ENCODE measurements around the gene USH2A.

Gene USH2A

DNA sequence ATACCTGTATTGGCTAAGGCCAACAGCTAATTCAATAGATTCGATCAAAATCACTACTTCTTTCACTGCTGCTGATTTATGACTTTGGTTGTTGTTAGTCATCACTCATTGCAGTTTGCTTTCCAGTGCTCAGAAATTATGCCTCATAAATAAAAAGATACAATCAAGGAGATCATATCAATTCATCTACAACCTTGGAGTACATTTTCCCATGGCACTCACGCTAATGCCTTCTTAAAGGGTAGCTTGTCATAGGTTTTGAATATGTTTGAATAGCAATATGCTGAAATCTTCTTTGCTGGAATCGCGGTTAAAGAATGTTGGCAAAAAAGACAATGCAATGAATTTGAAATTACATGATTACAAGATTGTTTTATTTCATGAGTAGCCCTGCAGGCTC lies 766.2 kb downstream of the USH2A start:
- H3K4me2 ChIP-seq (ENCODE audit: insufficient read depth, low read length) = no peak overlapping the region

DNA sequence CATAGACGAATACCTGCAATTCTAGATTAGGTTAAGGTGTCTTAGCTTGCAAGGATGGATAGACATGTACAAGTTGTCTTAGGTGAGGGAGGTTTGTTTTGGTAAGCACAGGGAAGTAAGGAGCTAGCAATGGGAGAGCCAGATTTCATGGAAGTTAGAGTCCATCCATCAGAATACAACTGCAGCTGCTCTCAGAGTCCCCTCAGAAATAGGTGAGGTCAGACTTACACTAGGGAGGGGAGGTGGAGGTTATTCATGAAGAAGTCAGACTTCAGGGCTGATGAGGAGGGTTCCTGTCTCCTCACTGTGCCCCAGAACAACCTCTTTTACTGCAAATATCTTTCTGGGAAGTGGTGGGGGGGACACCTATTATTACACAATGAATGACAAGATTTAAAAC lies 770.9 kb downstream of the USH2A start:
- no peaks in the 10 kb centered on the region for H3K4me1 ChIP-seq (ENCODE audit: insufficient read depth, low read length)
- H3K27ac ChIP-seq (ENCODE audit: low read length) = no peak overlapping the region
- H3K9ac ChIP-seq (ENCODE audit: low read depth, low read length) = no peak overlapping the region
- no peak overlapping the region for H3K4me2 ChIP-seq (ENCODE audit: insufficient read depth, low read length)
- no peak overlapping the region for H2AFZ ChIP-seq (ENCODE audit: low read depth, low read length)
- H3K79me2 ChIP-seq (ENCODE audit: insufficient read depth, low read length) = no peaks in the 10 kb centered on the region
- no peak overlapping the region for H3K4me3 ChIP-seq (ENCODE audit: low read depth in 1 of 2, low read length in 2 of 2)
- no peaks in the 10 kb centered on the region for H3K9me3 ChIP-seq (ENCODE audit: insufficient read depth, low read length, severe bottlenecking)
- no peaks in the 10 kb centered on the region for H3K27me3 ChIP-seq (ENCODE audit: insufficient read depth, low read length, poor library complexity)
- H3K36me3 ChIP-seq (ENCODE audit: insufficient read depth, low read length) = no peaks in the 10 kb centered on the region
- no peak for TF ChIP-seq EZH2 (IDR thresholded peaks at IDR 0.05; ENCODE audit: borderline replicate concordance, low read depth, low read length, severe bottlenecking)
- TF ChIP-seq, protein P1, sequence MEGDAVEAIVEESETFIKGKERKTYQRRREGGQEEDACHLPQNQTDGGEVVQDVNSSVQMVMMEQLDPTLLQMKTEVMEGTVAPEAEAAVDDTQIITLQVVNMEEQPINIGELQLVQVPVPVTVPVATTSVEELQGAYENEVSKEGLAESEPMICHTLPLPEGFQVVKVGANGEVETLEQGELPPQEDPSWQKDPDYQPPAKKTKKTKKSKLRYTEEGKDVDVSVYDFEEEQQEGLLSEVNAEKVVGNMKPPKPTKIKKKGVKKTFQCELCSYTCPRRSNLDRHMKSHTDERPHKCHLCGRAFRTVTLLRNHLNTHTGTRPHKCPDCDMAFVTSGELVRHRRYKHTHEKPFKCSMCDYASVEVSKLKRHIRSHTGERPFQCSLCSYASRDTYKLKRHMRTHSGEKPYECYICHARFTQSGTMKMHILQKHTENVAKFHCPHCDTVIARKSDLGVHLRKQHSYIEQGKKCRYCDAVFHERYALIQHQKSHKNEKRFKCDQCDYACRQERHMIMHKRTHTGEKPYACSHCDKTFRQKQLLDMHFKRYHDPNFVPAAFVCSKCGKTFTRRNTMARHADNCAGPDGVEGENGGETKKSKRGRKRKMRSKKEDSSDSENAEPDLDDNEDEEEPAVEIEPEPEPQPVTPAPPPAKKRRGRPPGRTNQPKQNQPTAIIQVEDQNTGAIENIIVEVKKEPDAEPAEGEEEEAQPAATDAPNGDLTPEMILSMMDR (IDR thresholded peaks at IDR 0.05; ENCODE audit: borderline replicate concordance, extremely low read depth, low read length, poor library complexity, severe bottlenecking) = no peak
- ATAC-seq (ENCODE audit: insufficient read depth, low read depth) (no peak), DNase-seq (no peak)
- H4K20me1 ChIP-seq (ENCODE audit: insufficient read depth, low read length) = no peaks in the 10 kb centered on the region

More for the DNA sequence above, 766.2 kb downstream of the USH2A start:
- Histone ChIP-seq H4K20me1 (ENCODE audit: insufficient read depth, low read length) (no peaks in the 10 kb centered on the region), H3K36me3 (ENCODE audit: insufficient read depth, low read length) (no peaks in the 10 kb centered on the region), H3K9ac (ENCODE audit: low read depth, low read length) (no peak overlapping the region), H3K4me3 (ENCODE audit: low read depth in 1 of 2, low read length in 2 of 2) (no peak overlapping the region), H3K79me2 (ENCODE audit: insufficient read depth, low read length) (no peaks in the 10 kb centered on the region), H3K4me1 (ENCODE audit: insufficient read depth, low read length) (no peaks in the 10 kb centered on the region), H3K9me3 (ENCODE audit: insufficient read depth, low read length, severe bottlenecking) (no peaks in the 10 kb centered on the region), H3K27ac (ENCODE audit: low read length) (no peak overlapping the region), H3K27me3 (ENCODE audit: insufficient read depth, low read length, poor library complexity) (no peaks in the 10 kb centered on the region), H2AFZ (ENCODE audit: low read depth, low read length) (no peak overlapping the region)
- no peak for TF ChIP-seq EZH2 (IDR thresholded peaks at IDR 0.05; ENCODE audit: borderline replicate concordance, low read depth, low read length, severe bottlenecking)
- TF ChIP-seq, protein P1 (IDR thresholded peaks at IDR 0.05; ENCODE audit: borderline replicate concordance, extremely low read depth, low read length, poor library complexity, severe bottlenecking) = no peak
- no peak for ATAC-seq (ENCODE audit: insufficient read depth, low read depth)
- no peak for DNase-seq

DNA sequence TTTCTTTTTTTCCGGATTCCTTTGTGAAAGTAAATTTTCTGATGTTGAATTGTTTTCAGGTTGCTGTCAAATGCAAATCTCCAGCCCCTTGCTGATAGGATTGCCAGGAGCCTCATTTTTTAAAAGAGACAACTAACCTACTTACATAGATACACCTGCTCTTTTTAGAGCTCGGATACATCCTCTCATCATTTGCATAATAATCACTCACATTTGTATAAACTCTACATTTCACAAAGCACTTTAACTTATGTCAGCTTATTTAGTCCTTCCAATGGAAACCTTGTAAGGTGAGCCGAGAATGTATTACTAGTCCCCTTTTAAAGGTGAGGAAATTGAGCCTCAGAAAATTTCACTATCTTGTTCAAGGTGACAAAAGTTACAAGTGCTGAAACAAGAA lies 771.4 kb downstream of the USH2A start:
- H3K79me2 ChIP-seq (ENCODE audit: insufficient read depth, low read length) = no peaks in the 10 kb centered on the region
- TF ChIP-seq, protein P1 (IDR thresholded peaks at IDR 0.05; ENCODE audit: borderline replicate concordance, extremely low read depth, low read length, poor library complexity, severe bottlenecking) = no peak
- no peak for TF ChIP-seq EZH2 (IDR thresholded peaks at IDR 0.05; ENCODE audit: borderline replicate concordance, low read depth, low read length, severe bottlenecking)
- H3K27me3 ChIP-seq (ENCODE audit: insufficient read depth, low read length, poor library complexity) = no peaks in the 10 kb centered on the region
- H3K9ac ChIP-seq (ENCODE audit: low read depth, low read length) = no peak overlapping the region
- H3K36me3 ChIP-seq (ENCODE audit: insufficient read depth, low read length) = no peaks in the 10 kb centered on the region
- no peak for DNase-seq
- no peak overlapping the region for H2AFZ ChIP-seq (ENCODE audit: low read depth, low read length)
- H3K27ac ChIP-seq (ENCODE audit: low read length) = no peak overlapping the region
- H3K4me3 ChIP-seq (ENCODE audit: low read depth in 1 of 2, low read length in 2 of 2) = no peak overlapping the region
- H3K4me1 ChIP-seq (ENCODE audit: insufficient read depth, low read length) = no peaks in the 10 kb centered on the region
- no peaks in the 10 kb centered on the region for H4K20me1 ChIP-seq (ENCODE audit: insufficient read depth, low read length)
- ATAC-seq (ENCODE audit: insufficient read depth, low read depth) = no peak
- no peaks in the 10 kb centered on the region for H3K9me3 ChIP-seq (ENCODE audit: insufficient read depth, low read length, severe bottlenecking)
- no peak overlapping the region for H3K4me2 ChIP-seq (ENCODE audit: insufficient read depth, low read length)

All from DND-41 (cell line).